ENCODE data around the gene PAQR5. TPM values are rescaled to one million over a fixed set of nuclear protein-coding genes. Genes with fewer than 3 reads are reported as not detected.
A peak's percentile ranks its signal among the peaks of the same experiment; 100 is the strongest.
"Not testable (repeated sequence)": the region's sequence is repeated elsewhere in the genome, so short reads cannot be mapped to it uniquely, and the experiment has no call there.

The PAQR5 gene
- total RNA-seq, 2 experiments from 2014 or later = 0.14 TPM; not detected in 1

DNA sequence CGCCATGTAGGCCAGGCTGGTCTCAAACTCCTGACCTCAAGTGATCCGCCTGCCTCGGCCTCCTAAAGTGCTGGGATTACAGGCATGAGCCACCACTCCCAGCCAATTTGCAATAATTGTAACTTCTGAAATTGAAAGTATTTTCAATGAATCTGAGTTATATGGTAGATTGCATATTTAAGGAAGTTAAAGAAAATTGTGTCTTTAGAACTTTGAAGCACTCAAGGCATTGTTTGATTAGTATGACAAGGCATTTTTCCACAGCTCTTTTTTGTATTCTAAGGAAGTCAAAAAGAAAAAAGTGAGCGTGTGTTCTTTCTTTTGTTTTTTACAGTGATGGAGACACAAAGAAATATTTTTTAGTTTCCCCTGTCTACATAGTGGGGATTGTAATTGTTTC is 138.2 kb downstream of the PAQR5 start:
- H3K9me3 Mint-ChIP-seq = no peaks in the 10 kb centered on the region
- no peak overlapping the region for H3K4me3 Mint-ChIP-seq
- H3K4me1 Mint-ChIP-seq (ENCODE audit: low read depth) = no peaks in the 10 kb centered on the region
- POLR2A ChIA-PET = no interaction called here
- TF ChIP-seq, protein P1, sequence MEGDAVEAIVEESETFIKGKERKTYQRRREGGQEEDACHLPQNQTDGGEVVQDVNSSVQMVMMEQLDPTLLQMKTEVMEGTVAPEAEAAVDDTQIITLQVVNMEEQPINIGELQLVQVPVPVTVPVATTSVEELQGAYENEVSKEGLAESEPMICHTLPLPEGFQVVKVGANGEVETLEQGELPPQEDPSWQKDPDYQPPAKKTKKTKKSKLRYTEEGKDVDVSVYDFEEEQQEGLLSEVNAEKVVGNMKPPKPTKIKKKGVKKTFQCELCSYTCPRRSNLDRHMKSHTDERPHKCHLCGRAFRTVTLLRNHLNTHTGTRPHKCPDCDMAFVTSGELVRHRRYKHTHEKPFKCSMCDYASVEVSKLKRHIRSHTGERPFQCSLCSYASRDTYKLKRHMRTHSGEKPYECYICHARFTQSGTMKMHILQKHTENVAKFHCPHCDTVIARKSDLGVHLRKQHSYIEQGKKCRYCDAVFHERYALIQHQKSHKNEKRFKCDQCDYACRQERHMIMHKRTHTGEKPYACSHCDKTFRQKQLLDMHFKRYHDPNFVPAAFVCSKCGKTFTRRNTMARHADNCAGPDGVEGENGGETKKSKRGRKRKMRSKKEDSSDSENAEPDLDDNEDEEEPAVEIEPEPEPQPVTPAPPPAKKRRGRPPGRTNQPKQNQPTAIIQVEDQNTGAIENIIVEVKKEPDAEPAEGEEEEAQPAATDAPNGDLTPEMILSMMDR (IDR thresholded peaks at IDR 0.05) = no peak
- DNase-seq (no peak), ATAC-seq (no peak)
- peaks cover 68% of the 10 kb centered on the region for H3K36me3 Mint-ChIP-seq (ENCODE audit: low read depth)
- H3K27me3 Mint-ChIP-seq = no peaks in the 10 kb centered on the region
- intact Hi-C loops (cut with micrococcal nuclease) = no loop called here
- no peak overlapping the region for H3K27ac Mint-ChIP-seq
- CTCF ChIA-PET = interaction anchor here (1.4 kb wide), 1 partner anchor 19 kb away, joined by 4 read pairs; no protein-coding TSS in a partner anchor

DNA sequence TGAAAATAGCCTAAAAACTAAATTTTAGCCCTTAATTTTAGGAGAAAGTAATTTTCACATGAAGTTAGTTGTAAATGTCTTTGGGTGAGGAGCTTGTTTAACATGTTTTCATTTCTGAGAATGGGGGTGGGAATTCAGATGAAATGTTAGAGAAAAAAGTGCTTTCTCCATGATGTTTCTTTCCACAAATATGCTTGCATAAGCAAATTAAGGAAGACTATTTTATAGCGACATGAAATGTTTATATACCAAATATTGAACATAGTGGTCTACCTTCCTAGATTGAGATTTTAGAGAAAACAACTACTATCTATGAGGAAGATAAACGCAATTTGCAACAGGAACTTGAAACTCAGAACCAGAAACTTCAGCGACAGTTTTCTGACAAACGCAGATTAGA is 140.9 kb downstream of the PAQR5 start:
- intact Hi-C loops (cut with micrococcal nuclease) = no loop called here
- Mint-ChIP-seq H3K36me3 (ENCODE audit: low read depth) (peaks cover 67% of the 10 kb centered on the region), H3K4me3 (no peak overlapping the region), H3K27me3 (no peaks in the 10 kb centered on the region), H3K9me3 (no peaks in the 10 kb centered on the region), H3K4me1 (ENCODE audit: low read depth) (peaks cover 13% of the 10 kb centered on the region), H3K27ac (no peak overlapping the region)
- DNase-seq (no peak), ATAC-seq (no peak)
- CTCF ChIA-PET = interaction anchor here (0.6 to 2.0 kb wide), 3 partner anchors 13 to 23 kb away, joined by 3 to 5 read pairs (median 3); partner anchors contain the start of gene RPLP1
- POLR2A ChIA-PET = interaction anchor here (1.0 to 3.5 kb wide), 2 partner anchors 10 to 13 kb away, joined by 3 to 16 read pairs; partner anchors contain the start of gene RPLP1
- TF ChIP-seq, protein P1 (IDR thresholded peaks at IDR 0.05) = no peak

DNA sequence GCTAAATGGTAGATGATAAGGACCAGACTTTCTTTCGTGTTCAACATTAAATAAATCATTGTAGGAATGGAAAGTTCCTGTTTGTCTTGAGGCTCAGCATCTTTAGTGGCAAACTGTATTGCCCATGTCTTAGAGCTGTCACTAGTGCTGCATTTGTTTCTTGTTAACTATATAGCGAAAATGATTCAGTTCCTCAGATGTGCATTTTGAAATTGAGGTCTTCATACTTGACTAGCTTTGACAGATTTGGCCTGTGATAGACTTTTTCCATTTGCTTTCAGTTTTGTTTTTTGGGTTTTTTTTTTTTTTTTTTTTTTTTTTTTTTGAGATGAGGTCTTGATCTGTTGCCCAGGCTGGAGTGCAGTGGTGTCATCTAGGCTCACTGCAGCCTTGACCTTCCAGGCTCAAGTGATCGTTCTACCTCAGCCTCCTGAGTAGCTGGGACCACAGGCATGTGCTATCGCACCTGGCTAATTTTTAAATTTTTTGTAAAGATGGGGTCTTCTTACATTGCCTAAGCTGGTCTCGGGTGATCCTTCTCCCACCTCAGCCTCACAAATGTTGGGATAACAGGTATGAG is 144.4 kb downstream of the PAQR5 start:
- Mint-ChIP-seq H3K27ac (peak overlapping the region; percentile 25), H3K4me3 (no peak overlapping the region), H3K36me3 (ENCODE audit: low read depth) (peaks cover 71% of the 10 kb centered on the region), H3K9me3 (no peaks in the 10 kb centered on the region), H3K27me3 (no peaks in the 10 kb centered on the region), H3K4me1 (ENCODE audit: low read depth) (peaks cover 13% of the 10 kb centered on the region)
- intact Hi-C loops (cut with micrococcal nuclease) = no loop called here
- ChIA-PET CTCF (no interaction called here), POLR2A (interaction anchor here (0.6 to 3.0 kb wide), 2 partner anchors 9 to 357 kb away, joined by 3 to 14 read pairs; partner anchors contain the start of gene RPLP1)
- TF ChIP-seq, protein P1 (IDR thresholded peaks at IDR 0.05) = no peak
- DNase-seq = no peak
- peak; percentile 90 for ATAC-seq

DNA sequence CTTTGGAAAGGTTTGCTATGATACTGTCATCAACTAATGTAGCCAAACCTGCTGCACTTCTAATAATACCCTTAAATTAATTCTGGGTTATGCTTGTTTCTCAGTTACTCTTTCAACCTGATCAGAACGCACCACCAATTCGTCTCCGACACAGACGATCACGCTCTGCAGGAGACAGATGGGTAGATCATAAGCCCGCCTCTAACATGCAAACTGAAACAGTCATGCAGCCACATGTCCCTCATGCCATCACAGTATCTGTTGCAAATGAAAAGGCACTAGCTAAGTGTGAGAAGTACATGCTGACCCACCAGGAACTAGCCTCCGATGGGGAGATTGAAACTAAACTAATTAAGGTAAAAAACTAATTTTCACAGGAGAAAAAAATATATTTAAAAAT is 146.0 kb downstream of the PAQR5 start:
- H3K4me1 Mint-ChIP-seq (ENCODE audit: low read depth) = peaks cover 13% of the 10 kb centered on the region
- POLR2A ChIA-PET = no interaction called here

DNA sequence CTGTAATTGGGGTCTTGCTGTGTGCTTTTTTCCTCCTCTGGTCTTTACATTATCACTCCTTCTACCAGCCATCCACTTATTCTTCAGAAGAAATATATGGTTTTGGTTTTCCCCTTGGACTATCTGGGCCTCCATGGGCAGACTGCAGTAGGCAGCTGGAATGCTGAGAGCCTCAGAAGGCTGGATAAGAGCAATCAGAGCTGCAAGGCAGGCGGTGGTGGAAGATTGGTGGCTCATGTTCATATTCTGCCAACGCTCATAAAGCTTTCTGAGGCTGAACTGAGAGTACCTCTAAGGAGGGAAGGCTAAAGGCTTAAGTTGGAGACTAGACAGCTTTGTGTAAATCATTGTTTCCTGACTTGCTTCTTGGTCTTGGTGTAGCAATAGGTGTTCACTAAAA is 148.2 kb downstream of the PAQR5 start:
- intact Hi-C loops (cut with micrococcal nuclease) = no loop called here

More for the DNA sequence above, 146.0 kb downstream of the PAQR5 start:
- intact Hi-C loops (cut with micrococcal nuclease) = no loop called here
- Mint-ChIP-seq H3K9me3 (no peaks in the 10 kb centered on the region), H3K27me3 (no peaks in the 10 kb centered on the region), H3K36me3 (ENCODE audit: low read depth) (peaks cover 59% of the 10 kb centered on the region), H3K27ac (no peak overlapping the region), H3K4me3 (no peak overlapping the region)
- CTCF ChIA-PET = interaction anchor here (1.5 kb wide), 1 partner anchor 18 kb away, joined by 4 read pairs; no protein-coding TSS in a partner anchor
- TF ChIP-seq, protein P1 (IDR thresholded peaks at IDR 0.05) = no peak
- ATAC-seq (no peak), DNase-seq (no peak)

DNA sequence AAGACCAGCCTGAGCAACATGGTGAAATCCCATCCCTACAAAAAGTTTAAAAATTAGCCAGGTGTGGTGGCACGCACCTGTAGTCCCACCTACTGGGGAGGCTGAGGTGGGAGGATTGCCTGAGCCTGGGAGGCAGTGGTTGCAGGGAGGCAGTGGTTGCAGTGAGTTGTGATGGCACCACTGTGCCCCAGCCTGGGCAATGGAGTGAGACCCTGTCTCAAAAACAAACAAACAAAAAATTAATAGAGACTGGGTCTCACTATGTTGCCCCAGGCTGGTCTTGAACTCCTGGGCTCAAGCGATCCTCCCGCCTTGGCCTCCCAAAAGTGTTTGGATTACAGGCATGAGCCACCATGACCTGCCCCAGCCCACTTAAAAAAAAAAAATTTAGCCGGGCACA is 151.5 kb downstream of the PAQR5 start:
- Mint-ChIP-seq H3K36me3 (ENCODE audit: low read depth) (peaks cover 55% of the 10 kb centered on the region), H3K4me1 (ENCODE audit: low read depth) (peaks cover 12% of the 10 kb centered on the region)
- intact Hi-C loops (cut with micrococcal nuclease); H3K9me3 Mint-ChIP-seq; H3K4me3 Mint-ChIP-seq; ATAC-seq; CTCF ChIA-PET; DNase-seq; H3K27ac Mint-ChIP-seq; H3K27me3 Mint-ChIP-seq: not testable (repeated sequence)
- POLR2A ChIA-PET = interaction anchor here (0.7 to 3.8 kb wide), 3 partner anchors 11 to 55 kb away, joined by 3 to 21 read pairs (median 3); no protein-coding TSS in a partner anchor

More for the DNA sequence above, 148.2 kb downstream of the PAQR5 start:
- Mint-ChIP-seq H3K4me1 (ENCODE audit: low read depth) (peaks cover 13% of the 10 kb centered on the region), H3K4me3 (no peak overlapping the region), H3K9me3 (no peaks in the 10 kb centered on the region), H3K27ac (no peak overlapping the region), H3K36me3 (ENCODE audit: low read depth) (peaks cover 41% of the 10 kb centered on the region), H3K27me3 (no peaks in the 10 kb centered on the region)
- POLR2A ChIA-PET = interaction anchor here (1.3 kb wide), 1 partner anchor 9 kb away, joined by 4 read pairs; no protein-coding TSS in a partner anchor
- CTCF ChIA-PET = interaction anchor here (1.2 kb wide), 1 partner anchor 16 kb away, joined by 4 read pairs; no protein-coding TSS in a partner anchor
- TF ChIP-seq, protein P1 (IDR thresholded peaks at IDR 0.05) = no peak
- ATAC-seq (no peak), DNase-seq (no peak)

Data from activated CD8-positive, alpha-beta T cell treated with anti-CD3 and anti-CD28 coated beads for 36 hours (primary cell).